ENCODE data around the gene HIBCH.

DNA sequence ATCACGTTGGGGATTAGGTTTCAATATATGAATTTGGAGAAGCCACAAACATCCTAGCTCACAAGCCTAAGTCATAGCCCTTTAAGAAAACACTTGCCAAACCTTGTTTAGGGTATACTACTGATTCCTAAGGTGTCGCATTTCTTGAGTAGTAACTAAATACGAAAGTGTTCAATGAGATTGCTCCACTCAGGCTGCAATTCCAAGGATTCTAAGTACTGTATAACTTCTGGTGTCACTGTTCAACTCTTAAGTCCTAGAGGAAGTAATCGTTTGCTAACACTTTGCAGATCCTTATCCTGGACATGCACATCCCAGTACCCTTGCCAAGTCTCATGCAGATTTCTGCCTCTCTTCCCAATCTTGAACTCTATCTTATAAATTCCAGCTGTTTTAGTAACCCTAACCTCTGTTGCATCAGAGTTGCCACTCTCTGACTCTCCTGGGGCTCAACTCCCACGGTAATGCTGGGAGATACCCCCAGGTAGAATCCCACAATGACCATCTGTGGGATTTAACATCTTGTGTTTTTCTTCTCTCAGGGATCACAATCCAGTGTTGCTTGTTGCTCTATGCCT lies 122.4 kb downstream of the HIBCH start:
- TF ChIP-seq GATA2 (IDR thresholded peaks at IDR 0.05; ENCODE audit: insufficient read depth, insufficient read length, low read depth, low read length) = no peak
- TF ChIP-seq, protein P1, sequence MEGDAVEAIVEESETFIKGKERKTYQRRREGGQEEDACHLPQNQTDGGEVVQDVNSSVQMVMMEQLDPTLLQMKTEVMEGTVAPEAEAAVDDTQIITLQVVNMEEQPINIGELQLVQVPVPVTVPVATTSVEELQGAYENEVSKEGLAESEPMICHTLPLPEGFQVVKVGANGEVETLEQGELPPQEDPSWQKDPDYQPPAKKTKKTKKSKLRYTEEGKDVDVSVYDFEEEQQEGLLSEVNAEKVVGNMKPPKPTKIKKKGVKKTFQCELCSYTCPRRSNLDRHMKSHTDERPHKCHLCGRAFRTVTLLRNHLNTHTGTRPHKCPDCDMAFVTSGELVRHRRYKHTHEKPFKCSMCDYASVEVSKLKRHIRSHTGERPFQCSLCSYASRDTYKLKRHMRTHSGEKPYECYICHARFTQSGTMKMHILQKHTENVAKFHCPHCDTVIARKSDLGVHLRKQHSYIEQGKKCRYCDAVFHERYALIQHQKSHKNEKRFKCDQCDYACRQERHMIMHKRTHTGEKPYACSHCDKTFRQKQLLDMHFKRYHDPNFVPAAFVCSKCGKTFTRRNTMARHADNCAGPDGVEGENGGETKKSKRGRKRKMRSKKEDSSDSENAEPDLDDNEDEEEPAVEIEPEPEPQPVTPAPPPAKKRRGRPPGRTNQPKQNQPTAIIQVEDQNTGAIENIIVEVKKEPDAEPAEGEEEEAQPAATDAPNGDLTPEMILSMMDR (IDR thresholded peaks at IDR 0.05; ENCODE audit: extremely low read depth in 1 of 2, insufficient read depth in 1 of 2, low read depth in 1 of 2, low read length in 2 of 2) = no peak
- no peak for TF ChIP-seq POLR2AphosphoS5 (IDR thresholded peaks at IDR 0.05; ENCODE audit: insufficient read depth, low read depth, low read length)
- TF ChIP-seq POLR2A (IDR thresholded peaks at IDR 0.05; ENCODE audit: low read depth, low read length) = no peak
- no peak for TF ChIP-seq JUN (IDR thresholded peaks at IDR 0.05; ENCODE audit: borderline replicate concordance, insufficient read depth, insufficient read length, low read depth)
- no peak for TF ChIP-seq MYC (IDR thresholded peaks at IDR 0.05; ENCODE audit: low read depth, low read length)
